NCI-H2081 (cell line): ENCODE data around the gene TMEM98.
"Not testable (repeated sequence)": the region's sequence is repeated elsewhere in the genome, so short reads cannot be mapped to it uniquely, and the experiment has no call there.

Source experiments
- DNase-seq, 2 experiments: peaks; one replicate each; lab custom pipeline; 2025; lab: John Stamatoyannopoulos, UW

The TMEM98 gene

DNA sequence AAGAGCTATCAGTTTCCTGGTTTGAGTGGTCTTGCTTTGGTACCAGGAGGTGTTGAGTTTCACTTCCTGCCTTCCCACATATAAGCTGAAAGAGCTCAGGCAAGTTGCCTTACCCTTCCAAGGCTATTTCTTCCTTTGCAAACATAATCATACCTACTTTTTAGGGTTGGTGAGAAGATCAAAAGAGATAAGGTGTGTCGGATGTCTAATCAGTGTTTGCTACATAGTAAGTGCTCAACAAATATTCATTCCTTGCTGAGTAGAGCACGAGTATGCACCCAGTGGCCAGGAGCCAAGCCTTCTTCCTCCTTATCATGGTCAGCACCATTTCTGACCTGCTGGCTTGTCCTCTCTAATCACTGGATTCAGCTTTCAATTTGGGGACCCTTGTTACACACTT lies 12.7 kb upstream of the TMEM98 start:
- no peak for DNase-seq

DNA sequence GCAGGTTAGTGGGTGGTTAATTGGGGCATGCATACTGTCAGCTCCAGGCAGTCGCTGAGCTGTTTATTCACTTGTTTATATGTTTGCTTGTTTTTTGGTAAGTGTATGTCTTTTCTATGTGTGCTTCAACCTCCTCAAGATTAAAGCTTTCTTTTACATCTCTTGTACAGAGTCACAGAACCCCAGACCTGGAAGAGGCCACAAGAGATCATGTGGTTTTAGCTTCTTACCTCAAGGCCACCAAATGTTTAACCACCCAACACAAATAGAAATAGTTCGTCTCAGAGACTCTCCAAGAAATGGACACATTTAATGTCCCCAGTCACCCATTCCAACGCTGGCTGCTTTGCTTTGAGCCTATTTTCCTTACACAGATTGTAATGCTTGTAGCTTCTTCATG lies 11.8 kb upstream of the TMEM98 start:
- DNase-seq, result no peak

DNA sequence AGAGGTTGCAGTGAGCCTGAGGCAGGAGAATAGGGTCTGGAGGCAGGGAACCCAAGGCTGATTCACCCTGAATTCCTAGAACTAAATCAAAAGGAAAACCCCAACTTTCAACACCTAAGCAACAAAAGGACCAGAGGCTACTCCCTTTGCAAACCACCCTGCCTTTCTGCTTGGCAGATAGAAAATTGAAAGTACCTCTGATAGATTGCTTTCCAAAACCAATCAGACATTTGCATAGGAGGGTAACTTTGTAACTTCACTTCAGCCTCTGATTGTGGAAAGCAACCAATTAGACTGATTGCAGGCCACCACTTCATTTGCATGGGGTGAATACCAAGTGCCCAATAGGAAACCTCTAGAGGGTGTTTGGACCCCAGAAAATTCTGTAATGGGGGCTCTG lies 10.9 kb upstream of the TMEM98 start:
- no peak for DNase-seq

DNA sequence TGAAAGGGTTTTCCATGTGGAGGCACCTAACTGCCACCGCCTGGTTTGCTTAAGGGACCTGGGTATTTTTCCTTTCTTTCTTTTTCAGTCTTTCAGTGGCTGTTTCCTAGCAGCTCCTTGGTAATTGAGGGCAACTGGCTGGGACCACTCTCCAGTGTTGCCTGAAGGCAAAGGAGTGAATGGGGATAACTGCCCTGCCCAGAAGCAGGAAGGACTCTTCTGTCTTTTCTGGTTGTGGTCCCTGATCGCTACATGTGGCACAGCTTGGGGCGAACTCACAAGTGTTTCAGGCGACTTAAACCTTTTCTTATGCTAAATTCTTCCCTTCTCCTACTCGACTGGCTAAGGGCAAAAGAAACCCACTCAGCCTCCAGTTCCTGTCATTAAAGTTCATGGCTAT lies 10.1 kb upstream of the TMEM98 start:
- DNase-seq, result no peak

DNA sequence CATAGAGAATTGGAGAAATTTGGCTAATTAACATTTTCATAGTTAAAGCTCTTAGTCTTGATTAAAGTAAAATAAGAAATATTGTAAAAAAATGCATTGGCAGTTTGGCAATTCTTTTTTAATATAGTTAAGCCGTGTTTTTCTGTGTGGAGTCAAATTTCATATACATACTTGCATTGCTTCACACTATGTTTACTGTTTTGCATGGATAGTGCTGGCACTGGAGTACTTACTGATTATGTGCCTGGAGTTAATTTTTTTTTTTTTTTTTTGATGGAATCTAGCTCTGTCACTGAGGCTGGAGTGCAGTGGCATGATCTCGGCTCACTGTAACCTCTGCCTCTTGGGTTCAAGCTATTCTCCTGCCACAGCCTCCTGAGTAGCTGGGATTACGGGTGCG lies 8.1 kb upstream of the TMEM98 start:
- DNase-seq, result not testable (repeated sequence)

DNA sequence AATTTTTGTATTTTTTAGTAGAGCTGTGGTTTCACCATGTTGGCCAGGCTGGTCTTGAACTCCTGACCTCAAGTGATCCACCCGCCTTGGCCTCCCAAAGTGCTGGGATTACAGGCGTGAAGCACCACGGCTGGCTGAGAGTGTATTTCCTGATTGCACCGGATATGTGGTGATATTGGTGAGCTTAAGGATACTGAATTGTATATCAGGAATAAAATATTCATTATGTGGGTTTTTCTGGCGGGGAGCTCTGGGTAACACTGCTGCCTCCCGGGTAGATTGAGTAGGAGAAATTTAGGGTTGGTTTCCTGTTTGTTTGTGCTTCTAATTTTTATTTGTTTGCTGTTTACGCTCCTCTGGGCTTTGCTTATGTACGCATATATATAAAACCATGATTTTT lies 7.7 kb upstream of the TMEM98 start:
- no peak for DNase-seq

DNA sequence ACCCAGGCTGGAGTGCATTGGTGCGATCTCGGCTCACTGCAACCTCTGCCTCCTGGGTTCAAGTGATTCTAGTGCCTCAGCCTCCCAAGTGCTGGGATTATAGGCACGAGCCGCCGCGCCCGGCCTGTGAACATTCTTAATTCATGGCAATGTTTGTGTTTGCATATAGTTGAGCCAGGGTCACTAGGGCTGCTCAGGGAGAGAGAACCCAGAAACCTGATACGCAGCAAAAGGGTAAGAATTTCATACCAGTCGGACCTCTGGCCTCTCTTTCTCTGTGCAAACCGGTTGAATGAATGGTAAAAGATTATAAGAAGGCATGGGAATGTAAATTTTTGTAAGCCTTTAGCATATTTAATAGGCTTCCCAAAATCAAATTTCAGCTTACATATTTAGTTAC lies 6.9 kb upstream of the TMEM98 start:
- no peak for DNase-seq

DNA sequence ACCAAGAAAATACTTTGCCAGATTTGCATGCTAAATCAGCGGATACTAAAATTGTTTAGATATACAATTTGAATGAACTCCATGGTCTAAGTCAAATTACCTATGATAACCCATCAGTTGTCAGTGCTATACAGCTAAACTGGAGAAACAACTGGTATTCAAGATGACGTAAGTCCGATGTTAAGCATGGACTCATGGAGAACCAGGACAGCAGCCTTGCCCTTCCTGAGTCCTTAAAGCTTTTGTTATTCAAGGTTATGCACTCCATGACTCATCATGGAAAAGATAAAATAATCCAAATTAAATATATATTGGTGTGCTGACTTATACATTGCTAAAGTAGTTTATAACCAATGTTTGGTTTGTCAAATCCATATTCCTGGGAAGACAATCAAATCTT lies 4.0 kb upstream of the TMEM98 start:
- DNase-seq, result not testable (repeated sequence)

DNA sequence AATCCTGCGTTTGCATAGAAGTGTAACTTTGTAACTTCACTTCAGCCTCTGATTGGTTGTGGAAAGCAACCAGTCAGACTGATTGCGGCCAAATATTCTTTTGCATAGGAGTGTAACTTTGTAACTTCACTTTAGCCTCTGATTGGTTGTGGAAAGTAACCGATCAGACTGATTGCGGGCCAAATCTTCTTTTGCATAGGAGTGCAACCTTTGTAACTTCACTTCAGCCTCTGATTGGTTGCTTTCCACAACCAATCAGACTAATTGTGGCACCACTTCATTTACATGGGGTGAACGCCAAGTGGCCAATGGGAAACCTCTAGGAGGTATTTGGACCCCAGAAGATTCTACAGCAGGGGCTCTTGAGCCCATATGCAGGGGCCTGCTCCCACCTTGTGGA lies 1.8 kb upstream of the TMEM98 start:
- DNase-seq, result no peak

DNA sequence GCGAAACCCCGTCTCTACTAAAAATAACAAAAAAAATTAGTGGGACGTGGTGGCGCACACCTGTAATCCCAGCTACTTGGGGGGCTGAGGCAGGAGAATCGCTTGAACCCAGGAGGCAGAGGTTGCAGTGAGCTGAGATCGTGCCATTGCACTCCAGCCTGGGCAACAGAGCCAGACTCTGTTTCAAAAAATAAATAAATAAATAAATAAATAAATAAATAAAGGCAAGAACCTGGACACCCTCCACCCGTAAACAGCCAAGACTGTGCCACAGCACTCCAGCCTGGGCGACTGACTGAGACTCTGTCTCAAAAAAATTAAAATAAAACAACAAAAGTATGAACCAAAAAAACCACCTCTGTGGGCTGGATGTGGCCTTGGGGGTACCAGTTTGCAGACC lies 1.2 kb upstream of the TMEM98 start:
- DNase-seq, result not testable (repeated sequence)

DNA sequence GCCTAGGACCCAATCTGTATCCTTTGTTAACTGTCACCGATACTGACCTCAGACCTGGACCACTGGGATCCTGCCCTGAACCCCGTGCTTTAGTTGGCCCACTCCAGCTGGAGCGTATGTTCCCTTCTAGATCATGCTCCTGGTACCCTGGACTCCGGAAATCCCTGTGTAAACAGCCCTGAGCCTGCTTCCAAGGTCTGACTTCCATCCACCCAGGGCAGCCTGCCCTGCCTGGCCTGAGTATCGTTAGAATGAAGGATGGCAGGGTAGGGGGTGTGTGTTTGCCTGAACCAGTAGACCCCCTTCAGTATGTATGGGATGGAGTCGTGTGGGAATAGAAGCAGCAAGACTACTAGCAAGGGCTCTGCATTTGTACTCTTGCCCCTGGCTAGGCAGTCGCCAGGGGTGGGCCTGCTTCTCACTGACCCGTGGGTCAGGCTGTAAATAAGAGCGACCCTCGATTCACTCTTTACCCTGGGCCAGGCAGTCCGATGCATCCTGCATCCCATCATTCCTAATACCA lies 691 bp upstream of the TMEM98 start:
- no peak for DNase-seq

DNA sequence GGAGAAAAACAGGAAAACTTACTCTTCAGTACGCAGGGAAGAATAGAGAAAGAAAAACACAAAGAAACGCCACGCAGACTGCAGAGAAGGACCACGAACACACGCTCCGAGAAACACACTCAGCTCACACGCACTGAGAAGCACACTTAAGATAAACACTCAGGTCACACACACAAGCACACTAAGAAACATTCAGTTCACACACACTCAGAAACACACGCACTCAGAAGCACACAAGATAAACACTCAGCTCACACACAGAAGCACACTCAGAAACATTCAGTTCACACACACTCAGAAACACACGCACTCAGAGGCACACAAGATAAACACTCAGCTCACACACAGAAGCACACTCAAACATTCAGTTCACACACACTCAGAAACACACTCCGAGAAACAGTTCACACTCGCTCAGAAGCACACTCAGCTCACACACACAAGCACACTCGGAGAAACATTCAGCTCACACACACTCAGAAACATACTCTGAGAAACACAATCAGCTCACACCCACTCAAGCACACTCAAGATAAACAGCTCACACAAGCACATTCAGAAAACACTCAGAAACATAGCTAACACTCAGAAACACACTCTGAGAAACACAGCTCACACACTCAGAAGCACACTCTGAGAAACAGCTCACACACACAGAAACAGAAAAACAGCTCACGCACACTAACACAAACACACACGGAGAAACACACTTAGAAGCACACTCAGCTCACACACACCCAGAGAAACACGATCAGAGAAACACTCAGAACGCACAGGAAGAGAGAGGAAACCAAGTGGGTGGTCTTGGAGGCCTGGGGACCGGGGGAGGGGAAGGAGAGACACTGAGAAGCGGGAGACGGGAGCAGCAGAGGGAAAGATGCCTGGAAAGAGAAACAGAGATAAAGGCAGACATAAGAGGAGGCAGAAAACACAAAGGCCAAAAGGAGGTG lies 908 bp downstream of the TMEM98 start:
- no peak for DNase-seq

DNA sequence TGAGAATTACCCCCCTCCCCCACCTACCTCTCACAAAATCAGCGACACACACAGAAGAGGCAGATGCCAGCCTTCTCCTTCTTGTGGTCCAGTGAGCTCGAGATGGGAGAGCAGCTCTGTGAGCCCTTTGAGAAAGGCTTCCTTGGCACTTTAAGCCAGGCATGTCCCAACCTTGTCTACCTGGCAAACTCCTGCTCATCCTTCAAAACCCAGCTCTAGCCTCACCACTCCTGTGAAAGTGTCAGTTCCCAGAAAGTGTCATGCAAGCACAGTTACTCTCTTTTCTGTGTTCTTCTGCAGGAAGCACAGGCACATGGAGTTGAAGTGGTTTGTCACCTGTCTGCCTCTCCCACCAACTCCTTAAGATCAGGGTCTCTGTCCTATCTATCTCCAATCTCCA lies 1.6 kb downstream of the TMEM98 start:
- DNase-seq, result no peak

DNA sequence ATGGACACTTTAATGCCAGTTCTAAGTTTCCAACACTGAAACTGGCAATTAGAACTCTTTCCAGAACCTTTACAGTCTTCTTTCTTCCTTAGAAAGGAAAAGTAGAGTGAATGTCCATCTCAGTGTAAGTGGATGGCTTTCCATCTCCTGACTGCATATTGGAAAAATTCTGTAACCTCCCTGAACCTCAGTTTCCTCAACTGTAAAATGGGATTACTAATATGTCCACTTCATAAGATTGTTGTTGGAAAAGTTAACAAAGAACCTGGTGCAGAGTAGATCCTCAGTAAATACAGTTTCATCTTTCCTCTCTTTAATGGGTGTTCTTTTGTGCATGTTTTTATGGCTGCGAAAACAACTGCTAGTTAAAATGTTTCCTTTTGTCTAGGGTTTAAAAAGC lies 2.6 kb downstream of the TMEM98 start:
- no peak for DNase-seq

DNA sequence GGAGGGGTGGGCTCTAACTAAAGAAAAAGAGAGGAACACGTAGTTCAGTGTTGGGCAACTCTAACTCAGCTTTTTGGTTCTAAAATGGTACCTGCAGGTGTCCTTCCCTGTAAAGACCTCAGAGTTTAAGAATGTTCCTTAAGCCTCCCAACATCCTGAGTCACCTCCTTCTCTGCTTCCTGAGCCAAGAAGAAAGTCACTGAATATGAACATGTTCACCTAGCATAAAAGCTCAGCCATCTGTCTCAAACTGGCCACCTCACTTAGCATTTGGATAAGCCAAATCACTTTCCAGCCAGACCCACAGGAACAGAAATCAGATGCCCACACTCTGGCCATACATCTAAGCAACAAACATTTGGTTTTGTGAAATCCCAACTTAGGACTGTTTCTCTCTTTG lies 3.7 kb downstream of the TMEM98 start:
- no peak for DNase-seq

DNA sequence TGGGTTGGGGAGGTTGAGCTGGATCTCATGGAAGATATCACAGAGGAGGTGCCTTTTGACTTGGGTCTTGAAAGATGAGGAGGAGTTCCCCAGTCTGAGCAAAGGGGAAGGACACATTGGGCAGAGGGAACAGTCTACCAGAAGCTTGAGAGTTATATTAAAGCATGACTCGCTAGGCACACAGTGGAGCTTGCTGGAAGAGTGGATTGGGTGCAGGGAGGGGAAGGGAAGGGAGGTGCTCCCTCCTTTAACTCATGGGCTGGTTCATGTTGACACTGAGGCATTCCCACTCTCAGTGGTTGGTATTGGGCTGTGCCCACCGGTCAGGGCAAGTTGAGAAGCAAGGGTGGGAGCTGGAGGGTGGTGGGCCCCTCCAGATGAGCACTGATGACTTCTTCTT lies 5.9 kb downstream of the TMEM98 start:
- no peak for DNase-seq

DNA sequence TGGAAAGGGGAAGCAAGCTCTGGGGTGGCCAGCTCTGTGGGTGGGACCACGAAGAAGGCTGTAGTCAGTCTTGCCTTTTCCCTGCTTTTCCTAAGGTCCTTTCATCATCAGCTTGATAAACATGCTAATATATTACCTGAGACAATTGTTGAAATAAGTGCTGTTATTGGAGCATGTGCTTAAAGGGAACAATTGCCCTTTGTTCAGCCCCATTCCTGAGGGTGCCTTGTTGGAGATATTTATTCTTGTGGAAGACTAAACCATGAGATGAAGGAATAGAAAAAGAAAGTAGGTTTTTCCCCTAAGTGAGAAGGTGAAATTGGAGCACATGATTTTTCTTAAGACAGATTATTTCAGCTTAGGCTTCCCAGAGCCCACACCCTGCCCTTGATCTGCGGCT lies 7.8 kb downstream of the TMEM98 start:
- DNase-seq, result no peak

DNA sequence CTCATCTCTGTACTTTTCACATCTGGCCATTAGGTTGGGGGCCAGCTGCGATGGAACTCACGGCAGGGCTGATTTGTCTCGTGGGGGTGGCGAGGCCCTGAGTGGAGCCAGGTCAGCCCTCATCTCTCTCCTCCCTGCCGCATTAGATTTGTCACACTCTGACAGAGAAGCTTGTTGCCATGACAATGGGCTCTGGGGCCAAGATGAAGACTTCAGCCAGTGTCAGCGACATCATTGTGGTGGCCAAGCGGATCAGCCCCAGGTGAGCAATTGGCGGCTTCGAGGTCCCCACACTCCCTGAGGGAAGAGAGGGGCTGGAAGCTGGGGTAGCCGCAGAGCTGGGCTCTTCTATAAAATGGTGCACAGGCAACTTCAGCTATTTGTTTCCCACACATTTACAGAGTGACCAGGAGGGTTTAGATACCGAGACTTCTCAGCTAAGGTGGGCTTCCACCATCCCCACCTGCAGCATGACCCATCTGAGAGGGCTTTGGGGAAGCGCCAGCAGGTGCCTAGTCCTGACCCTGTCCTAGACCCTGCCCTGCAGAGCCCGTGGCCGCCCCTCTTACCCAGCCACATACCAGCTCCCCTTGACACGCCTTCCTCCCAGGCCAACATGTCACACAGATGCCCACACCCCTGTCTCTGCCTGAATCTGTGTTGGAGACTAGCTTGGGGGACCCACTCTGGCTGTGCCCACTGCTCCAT lies 8.4 kb downstream of the TMEM98 start:
- DNase-seq, result no peak

DNA sequence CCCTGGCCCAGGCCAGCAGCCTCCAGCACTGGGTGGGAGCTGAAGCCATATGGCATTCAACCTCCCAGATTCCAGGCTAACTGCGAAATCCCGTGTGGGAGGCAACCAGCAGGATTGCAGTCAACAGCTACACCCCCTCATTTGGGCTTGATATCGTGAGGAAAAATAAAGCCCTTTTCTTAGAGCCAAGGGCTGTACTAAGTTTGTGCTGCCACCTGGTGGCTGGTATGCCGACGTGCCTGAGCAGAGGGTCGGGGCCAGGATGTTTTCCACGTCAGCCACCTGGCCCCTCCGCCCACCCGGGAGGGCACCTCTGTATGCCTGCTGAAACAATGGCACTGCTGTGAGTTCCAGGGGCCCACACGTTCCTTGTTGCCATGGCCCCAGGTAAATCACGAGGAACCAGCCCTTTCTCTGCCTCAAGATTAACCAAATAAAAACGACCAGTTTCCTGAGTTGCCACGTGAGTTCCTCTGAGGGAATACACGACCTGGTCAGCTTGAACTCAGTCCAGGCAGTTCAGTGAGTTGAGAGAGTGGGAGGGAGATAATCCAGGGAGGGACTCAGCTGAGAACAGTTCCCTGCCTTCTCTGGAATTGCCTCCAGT lies 9.0 kb downstream of the TMEM98 start:
- peak; percentile 13 to 47 for DNase-seq

DNA sequence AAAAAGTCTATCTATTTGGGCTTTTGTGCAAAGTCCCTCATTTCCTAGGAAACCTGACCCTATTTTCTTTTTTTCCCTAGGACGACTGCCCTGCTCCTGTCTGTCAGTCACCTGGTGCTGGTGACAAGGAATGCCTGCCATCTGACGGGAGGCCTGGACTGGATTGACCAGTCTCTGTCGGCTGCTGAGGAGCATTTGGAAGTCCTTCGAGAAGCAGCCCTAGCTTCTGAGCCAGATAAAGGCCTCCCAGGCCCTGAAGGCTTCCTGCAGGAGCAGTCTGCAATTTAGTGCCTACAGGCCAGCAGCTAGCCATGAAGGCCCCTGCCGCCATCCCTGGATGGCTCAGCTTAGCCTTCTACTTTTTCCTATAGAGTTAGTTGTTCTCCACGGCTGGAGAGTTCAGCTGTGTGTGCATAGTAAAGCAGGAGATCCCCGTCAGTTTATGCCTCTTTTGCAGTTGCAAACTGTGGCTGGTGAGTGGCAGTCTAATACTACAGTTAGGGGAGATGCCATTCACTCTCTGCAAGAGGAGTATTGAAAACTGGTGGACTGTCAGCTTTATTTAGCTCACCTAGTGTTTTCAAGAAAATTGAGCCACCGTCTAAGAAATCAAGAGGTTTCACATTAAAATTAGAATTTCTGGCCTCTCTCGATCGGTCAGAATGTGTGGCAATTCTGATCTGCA lies 12.9 kb downstream of the TMEM98 start:
- no peak for DNase-seq

DNA sequence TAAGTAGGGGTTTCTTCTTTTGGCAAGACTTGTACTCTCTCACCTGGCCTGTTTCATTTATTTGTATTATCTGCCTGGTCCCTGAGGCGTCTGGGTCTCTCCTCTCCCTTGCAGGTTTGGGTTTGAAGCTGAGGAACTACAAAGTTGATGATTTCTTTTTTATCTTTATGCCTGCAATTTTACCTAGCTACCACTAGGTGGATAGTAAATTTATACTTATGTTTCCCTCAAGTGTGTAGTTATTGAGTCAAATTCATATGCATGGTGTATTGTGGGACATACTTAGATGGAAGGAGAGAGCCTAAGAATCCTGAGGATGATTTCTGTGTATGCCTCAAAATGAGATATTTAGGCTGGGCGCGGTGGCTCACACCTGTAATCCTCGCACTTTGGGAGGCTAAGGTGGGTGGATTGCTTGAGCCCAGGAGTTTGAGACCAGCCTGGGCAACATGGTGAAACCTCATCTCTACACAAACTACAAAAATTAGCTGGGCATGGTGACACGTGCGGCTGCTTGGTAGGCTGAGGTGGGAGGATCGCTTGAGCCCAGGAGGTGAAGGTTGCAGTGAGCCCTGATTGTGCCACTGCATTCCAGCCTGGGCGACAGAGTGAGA lies 13.6 kb downstream of the TMEM98 start:
- DNase-seq, result no peak

DNA sequence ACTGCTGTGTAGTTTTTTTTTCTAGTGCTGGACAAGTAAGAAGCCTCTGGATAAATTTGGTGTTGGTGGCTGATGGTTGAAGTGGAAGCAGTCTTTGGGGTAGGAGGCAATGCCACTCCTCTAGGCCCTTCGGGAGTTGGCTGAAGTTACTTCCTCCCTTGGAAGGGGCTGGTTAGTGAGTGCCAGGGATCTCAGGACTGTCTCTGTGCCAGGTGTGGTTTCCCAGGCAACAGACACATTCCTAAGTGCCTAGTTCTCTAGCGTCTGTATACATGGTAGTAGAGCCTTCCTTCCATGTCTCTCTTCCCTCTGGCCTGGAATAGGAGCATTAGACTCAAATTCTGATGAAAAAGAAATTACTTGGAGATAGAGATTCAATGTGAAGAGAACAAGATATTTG lies 15.3 kb downstream of the TMEM98 start:
- DNase-seq, result no peak
